NCI-H2107 (cell line): ENCODE data around the gene TMEM144.
"Not testable (repeated sequence)": the region's sequence is repeated elsewhere in the genome, so short reads cannot be mapped to it uniquely, and the experiment has no call there.

Experiments
- DNase-seq: peaks from one replicate; lab custom pipeline; 2025; lab: John Stamatoyannopoulos, UW

TMEM144 gene

DNA sequence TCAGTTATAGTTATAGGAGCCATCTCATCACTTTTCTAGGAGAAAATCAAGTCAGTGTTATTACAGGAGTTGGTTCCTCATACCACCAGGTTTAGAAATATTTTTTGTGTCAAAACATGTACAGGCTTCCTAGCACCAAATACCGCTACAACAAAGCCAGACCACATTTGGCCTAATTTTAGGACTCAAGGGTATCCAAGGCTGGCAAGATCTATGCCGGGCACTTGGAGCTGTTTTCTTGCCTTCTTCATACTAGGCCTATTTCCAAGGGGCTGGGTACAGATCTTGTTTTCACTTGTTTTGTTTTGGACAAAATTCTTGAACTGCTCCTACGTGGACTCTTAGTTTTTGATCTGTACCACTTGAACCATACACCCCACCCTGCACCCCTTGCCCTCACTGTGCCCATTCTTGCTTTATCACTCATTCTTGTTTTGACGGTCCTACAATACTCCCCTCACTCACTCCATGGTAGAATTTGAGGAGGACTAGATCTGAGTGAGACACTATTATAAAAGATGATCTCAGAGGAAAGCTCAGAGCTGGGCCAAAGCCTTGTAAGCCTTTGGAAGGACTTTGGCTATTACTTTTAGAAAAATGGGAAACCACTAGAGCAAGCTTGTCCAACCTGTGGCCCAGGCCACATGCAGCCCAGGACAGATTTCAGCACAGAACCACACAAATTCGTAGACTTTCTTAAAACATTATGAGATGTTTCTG lies 17.7 kb upstream of the TMEM144 start:
- no peak for DNase-seq

GRCh38 chr4:158193171-158193749 lies 17.0 kb upstream of the TMEM144 start:
- no peak for DNase-seq

DNA sequence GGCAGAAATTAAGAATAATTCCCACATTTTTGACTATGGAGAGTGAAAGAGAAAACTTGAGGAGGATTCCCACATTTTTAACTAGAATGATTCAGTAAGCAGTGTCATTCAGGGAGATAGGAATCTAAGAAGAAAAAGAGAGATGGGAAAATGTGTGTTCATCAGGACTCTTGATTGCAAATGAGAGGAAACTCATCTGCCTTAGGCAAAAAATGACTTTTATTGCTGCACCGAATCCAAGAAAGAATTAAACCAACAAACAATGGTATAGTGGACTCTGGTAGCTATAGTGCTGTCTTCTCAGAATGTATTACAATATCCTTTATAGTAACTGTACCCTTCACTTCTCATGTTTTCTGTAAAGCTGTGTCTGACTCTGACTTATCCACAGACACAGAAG lies 15.0 kb upstream of the TMEM144 start:
- no peak for DNase-seq

GRCh38 chr4:158197194-158197776 lies 13.0 kb upstream of the TMEM144 start:
- DNase-seq, result no peak

GRCh38 chr4:158200214-158200613 lies 10.1 kb upstream of the TMEM144 start:
- no peak for DNase-seq

DNA sequence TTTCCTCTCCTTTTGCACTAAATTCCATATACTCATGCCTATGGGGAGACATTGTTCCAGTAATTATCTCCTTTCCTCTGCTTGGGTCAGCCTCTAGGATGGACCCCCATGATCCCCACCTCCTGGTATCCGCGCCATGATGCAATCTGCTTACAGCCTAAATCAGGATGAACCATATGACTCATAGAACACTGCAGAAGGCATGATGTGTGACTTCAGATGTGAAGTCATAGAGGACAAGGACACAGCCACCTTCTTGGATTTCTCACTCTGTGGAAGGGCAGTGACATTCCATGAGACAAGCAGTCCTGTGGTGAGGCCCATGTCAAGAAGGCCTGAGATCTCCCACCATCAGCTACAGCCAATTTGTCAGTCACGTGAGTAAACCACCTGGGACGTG lies 9.0 kb upstream of the TMEM144 start:
- DNase-seq, result no peak

DNA sequence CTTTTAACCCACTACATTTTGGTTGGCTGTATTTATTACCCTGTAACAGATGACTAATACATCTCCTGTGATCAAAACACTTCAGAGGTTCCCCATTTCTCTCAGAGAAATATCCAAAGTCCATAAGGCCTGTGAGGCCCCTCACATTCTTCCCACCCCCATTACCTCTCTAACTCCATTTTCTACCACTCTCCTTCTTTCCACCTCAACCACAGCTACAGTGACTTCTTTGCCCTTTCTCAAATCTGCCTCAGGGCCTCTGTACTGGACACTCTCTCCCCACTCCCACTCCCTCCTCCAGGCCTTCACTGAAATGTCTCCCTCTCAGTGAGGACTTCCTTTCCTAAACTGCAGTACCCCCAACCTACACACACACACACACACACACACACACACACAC lies 8.4 kb upstream of the TMEM144 start:
- DNase-seq, result no peak

DNA sequence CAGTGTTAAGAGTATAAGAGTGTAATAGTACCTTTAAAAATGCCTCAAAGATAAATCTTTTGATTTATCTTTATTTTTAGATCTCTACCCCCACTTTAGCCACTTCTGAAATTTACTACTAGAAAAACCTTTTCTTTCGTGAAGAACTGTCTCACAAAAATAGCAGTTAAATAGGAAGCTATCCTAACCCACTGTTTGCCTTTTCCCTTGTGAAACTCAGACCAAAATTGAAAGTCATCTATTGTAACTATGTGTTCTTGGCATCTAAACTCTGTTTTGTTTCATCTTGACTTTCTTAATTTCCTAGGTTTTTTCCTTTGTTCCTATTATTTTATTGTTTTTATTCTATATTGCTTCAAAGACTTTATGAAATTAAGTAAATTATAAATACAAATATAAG lies 7.8 kb upstream of the TMEM144 start:
- no peak for DNase-seq

DNA sequence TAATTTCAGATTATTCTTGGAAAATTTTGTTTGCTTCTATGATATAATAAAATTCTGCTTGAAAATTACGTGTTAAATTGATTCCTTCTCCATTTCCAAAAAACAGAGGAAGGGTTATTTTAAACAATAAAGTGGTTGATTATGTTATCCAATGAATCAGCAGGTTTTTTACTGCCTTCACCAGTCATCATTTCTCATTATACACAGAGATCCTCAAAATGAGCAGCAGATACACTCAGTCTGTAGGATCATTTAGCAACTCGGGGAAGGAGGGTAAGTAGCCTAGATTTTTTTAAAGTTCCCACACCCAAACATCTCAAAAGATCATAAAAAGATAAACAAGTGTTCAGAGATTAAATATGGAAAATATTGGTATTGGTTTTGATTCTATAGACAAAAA lies 6.8 kb upstream of the TMEM144 start:
- DNase-seq, result no peak

DNA sequence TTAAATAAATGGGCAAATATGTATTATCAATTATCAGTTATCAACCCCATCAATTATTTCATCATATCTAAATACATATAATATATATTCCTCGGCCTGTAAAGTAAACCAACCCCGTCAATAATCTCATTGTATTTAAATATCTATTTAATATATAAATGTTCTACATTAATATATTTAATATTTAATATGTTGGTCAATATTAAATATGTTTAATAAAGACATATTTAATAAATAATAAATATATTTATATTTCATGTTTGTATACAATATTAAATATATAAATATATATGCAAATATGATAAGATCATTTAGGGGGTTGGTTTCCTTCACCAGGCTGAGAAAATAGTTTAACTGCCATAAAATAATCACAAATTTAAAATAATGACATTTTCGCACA lies 6.4 kb upstream of the TMEM144 start:
- DNase-seq, result no peak

DNA sequence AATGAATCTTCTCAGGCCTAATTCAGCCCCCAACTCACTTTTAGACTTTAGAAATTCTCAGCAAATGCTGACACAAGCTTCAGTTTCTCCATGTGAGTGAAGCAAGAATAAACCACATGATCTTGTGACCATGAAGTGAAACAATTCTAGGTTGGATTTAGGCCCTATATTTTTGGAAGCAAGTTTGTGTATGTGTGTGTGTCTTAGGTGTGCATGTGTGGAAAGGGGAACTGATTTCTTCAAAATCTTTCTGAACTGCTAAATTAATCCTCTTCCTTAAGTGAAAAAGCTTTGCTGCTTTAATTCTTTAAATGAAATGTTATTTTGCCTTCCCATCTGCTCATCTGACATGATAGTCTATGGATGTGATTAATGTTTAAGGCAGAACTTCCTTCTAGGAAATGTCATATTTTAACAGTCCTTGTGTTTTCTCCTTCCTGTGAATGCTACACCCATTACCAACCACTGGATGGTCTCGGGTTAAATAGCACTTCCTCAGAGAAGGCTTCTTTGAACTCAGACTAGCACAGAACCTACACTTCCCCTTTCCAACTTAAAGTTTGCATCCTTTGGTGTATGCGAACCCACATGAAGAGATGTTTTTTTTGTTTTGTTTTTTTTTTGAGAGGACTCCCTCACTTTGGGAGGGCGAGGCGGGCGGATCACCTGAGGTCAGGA lies 1.2 kb upstream of the TMEM144 start:
- DNase-seq, result no peak

DNA sequence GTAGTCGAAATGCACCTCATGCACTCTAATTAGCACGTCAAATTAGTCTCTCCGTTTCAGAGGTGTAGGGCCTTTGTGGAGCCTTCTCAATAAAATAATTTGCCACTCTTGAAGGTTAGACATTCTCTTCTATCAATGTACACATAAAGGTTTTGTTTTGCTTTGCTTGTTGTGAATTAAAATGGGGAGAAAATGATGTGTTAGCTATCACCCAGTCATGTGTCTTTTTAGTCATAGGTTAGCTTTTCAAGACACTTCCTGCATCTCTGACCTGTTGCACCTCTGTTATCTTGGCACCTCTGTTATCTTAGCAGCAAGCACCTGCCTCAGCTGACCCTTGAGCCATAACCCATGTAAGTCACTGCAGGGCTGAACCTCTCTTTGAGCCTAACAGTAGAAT lies 936 bp downstream of the TMEM144 start:
- DNase-seq, result no peak

DNA sequence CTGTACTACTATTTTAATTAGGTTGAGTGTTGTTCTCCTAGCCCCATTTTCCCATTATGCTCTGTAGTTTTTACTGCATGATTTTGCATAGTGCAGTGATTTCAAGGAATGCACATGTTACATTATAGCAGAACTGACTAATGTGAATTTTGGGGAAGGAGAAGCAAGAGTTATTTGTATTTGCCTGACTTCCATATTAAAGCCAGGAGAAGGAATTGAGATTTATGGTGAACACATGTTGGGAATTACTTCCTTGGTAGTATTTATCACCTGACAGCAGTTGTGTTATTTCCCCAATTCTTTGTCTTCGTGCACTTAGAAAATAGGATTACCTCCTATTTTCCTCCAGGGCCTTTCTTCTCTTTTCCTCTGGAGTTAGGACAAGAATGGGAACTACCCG lies 3.2 kb downstream of the TMEM144 start:
- DNase-seq, result no peak

DNA sequence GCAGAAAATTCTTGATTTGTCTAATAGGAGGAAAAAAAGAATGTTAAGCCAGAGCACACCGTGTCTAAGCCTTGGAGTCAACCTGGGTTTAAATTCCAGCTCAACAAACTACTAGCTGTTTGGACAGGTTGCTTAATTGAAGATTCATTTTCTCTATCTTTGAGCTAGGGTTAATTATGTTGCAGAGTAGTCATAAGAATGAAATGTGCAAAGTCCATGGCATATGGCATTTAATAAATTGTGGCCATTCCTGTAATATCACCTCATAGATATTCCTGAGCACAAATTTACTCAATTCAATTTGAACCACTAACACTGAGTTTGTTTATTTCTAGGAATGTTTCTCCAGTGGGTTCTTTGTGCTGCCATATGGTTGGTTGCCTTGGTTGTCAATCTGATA lies 4.6 kb downstream of the TMEM144 start:
- no peak for DNase-seq

- no peak for DNase-seq
Observed at GRCh38 chr4:158217763-158218162, 7.5 kb downstream of the TMEM144 start.

- no peak for DNase-seq
Observed at GRCh38 chr4:158219623-158220022, 9.3 kb downstream of the TMEM144 start.

GRCh38 chr4:158224318-158224717 lies 14.0 kb downstream of the TMEM144 start:
- not testable (repeated sequence) for DNase-seq

DNA sequence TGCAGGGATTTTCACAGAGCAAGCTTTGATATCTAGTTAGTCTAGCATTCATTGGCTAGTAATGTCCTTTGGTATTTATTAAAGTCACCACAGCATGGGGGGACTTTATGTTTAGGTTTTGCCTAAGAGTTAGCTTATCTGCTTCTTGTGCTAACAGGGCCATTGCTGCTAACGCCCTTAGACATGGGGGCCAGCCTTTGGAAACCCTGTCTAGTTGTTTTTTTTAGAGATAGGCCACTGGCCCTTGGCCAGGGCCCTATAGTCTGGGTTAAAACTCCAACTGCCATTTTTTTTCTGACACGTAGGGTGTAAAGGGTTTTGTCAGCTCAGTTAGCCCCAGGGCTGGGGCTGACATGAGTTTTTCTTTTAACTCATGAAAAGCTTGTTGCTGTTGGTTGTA lies 14.7 kb downstream of the TMEM144 start:
- DNase-seq, result not testable (repeated sequence)

DNA sequence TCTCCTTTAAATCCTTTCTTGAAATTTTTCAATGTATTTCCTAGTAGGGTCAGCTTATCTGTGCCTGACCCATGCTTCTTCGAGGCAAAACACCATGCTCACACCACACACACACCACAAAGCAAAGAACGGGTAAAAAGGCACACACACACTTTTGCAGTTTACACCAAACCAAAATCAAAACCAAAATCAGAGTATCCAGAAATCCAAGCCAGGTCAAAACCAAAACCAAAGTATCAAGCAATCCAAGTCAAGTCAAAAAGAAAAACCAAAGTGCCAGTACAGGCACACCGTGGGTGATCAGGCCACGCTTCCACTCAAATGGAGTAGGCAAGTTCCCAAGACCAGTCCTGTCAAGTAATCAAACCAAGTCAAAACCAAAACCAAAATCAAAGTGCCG lies 17.6 kb downstream of the TMEM144 start:
- DNase-seq, result not testable (repeated sequence)

DNA sequence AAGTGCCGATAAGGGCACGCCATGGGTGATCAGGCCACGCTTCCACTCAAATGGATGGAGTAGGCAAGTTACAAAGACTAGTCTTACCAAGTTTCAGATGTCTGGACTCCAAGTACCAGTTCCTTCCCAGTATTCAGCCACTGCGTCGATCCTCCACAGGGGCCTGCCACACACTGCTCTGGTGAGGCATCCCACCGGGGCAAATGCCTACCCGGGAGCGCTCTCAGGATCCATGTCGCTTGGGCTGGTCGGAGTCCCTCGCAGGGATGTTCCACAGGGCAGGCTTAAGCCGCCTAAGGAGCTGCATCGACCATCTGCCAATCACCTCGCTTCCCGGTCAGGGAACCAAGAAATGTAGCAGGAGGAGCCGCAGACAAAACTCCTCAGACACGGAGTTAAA lies 18.1 kb downstream of the TMEM144 start:
- not testable (repeated sequence) for DNase-seq

GRCh38 chr4:158229768-158230167 lies 19.5 kb downstream of the TMEM144 start:
- DNase-seq, result no peak

GRCh38 chr4:158234671-158235070 lies 24.4 kb downstream of the TMEM144 start:
- DNase-seq, result no peak
